ENCODE measurements around the gene DNLZ. TPM values are rescaled to one million over a fixed set of nuclear protein-coding genes. Genes with fewer than 3 reads are reported as not detected.

DNLZ gene
- 1 to 10 TPM; 5.3 to 5.5 TPM for total RNA-seq

DNA sequence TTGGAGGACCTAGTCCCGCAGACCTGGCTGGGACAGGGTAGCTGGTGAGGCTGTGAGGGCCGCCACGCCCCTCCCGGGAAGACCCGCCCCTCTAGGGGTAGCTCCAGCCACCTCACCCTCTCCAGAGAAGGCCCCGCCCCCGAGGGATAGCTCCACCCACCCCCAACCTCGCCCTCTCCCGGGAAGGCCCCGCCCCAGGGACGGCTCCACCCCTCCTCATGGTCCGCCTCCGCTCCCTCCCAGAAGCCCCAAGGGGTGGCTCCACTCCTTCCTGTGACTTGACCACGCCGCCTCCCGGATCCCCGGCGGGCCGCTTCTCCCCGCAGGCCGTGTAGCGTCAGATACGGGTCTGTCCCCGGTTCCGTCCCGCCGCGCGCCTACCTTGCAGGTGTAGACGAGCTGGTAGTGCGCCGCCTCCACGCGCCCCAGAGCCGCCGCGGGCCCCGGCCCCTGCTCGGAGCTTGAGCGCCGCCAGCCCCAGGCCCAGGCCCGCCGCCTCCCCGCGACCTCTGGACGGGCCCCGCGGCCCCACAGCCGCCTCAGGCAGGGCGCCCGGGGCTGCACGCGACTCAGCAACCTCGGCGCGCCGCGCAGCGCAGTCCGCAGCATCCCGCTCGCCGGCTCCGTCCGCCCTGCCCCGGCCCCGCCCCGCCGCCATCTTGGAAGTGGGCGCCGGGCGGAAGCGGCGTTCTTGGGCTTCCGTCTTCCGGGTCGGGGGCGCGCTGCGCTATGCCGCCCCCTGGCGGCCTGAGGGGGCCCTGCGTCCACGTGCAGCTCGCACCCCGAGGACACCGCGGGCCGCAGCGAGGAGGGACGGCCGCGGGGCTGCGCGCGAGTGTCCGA lies at the start of gene DNLZ:
DNLZ (minus strand) TSS at position 639 of the 843 bp plus-strand sequence; CDS start at position 609, 30 bp downstream.

DNA sequence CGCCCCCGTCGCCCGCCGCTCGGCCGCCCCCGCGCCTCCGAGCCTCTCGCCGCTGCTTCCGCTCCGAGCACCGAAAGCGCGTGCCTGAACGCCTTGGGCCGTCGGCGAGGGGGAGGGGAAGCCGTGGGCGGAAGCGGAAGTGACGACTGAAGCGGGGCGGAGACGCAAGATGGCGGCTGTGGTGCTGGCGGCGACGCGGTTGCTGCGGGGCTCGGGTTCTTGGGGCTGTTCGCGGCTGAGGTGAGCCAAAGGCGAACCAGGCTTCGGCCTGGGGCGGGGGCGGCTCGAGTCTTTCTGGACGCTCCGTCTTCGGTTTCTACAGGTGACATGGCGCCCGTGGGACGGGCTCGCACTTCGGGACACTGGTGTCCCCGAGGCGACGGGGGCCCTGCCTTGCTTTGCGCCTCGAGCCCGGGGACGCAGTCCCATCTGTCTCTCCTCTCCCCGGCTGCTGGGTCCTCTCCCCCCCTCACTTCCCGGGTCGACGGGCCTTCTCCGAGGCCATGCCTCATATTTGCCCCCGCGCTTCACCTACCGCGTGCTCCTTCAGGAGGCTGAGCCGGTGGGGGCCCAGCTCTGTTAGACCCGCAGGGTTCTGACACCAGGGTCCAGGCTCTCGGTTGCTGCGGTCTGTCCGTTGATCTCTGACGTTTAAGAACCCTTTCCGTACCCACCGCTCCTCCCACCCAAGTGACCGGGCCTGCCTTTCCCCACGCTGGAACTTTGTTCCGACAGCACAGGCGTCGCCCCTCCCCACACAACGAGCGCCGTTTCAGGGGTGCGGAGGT lies 47.1 kb upstream of the DNLZ start, which contains the start of the genes ENTR1 and PMPCA:
ENTR1 (minus strand) TSS at position 115 of the 788 bp plus-strand sequence. CDS start 217 bp downstream, outside the sequence.
PMPCA (plus strand) TSS at position 159 of the 788 bp plus-strand sequence; CDS start at position 170, 11 bp downstream.

DNA sequence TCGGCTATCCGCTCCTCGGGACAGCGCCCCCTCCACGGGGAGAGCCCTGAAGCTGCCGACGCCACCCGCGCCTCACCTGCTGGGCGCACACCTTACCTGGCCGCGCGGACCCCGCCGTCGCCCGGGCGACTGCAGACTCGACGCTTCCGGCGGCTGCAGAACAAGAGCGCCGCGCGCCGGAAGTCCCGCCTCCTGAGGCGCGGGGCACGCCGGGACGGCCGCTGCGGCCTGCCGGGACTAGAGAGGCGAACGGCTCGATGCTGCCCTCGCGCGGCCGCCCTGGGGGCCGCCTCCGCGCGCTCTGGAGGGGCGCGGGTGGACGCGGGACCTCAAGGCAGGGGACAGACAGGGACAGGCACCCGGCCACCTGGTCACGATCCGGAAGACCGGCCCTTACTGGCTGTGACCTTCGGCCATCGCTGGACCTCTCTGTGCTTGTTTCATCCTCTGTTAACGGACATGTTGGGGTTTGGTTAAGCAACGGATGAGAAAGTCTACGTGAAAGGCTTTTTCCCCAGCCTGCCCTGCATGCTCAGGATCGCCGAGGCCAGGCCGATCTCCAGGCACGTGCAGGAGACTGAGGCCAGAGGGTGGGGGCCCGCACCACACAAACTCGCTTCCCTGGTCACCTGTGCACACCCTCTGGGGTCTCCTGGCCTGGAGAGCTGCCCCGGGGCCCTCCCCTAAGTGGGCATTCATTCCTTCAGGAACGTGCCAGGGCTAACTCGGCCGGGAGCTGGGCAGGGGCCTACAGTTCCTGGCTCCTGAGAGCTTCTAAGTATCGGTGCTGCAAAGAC lies 36.7 kb upstream of the DNLZ start, which contains the start of gene SNAPC4:
SNAPC4 (minus strand) TSS at position 133 of the 797 bp plus-strand sequence. CDS start 1,742 bp downstream, outside the sequence.

DNA sequence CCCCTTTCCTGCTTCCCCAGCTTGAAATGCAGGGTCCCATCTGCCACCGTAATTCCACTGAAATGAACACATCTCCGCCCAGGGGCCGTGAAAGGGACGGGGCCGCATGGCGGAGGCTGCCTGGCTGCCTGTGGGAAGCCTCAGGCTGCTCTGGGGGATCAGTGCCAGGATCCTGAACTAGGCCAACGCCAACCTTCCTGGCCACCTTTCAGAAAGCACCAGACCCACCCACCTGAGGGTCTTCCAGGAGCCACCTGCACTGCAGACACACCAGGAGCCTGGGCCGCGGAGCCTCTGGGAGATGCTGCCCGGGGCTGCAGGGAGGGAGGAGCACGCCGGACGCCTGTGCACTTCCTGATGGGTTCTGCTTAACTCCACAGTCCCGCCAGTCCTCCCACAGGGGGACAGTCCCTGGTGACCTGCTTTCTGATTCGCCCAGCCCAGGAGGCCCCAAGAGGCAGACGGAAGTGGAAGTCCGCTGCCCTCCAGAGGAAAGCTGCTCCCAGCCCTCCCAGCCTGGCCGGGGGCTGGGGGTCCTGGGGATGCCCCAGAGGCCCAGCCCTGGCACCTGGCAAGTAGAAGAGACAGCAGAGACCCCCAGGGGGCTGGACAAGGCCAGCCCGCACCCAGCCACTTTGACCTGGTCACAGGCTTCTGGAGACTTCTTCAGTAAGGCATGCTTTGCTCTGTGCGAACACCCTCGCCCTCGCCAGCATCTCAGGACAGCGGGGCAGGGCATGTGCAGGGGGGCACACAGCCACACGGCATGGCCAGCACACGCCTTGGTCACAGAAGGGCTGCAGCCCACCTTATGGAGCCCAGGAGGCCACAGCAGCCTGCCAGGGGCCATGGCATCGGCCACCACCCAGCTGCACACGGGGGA lies 10.0 kb upstream of the DNLZ start, which contains the start of gene CARD9:
CARD9 (minus strand) TSS at position 370 of the 883 bp plus-strand sequence. CDS start 1,591 bp downstream, outside the sequence.

DNA sequence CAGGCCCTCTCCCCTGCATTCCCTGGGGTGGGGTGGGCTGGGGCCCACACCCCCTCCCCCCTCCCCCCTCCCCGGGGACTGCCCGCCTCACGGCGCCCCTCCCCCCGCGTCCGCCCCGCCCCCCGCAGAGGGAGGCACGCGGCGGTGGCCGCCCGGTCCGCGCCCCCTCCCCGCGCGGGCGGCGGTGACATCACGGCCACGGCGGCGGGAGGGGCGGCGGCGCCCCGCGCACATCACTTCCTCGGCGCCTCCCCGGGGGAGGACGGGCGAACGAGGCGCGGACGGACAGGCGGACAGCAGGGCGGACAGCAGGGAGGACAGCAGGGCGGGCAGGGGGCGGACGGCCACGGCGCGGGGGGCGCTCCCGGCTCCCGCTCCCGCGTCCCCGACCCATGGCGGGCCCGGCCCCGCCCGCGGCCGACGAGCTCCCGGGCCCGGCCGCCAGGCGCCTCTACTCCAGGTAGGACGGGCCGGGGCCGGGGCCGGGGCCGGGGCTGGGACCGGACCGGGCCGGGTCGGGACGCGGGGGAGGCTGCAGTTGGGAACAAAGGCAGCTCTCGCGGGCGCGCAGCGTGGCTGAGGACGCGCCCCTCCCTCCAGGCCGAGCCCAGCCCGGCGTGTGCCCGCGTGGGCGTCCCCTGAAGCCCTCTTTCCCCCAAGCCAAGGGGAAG lies 36.1 kb downstream of the DNLZ start, which contains the start of gene GPSM1:
GPSM1 (plus strand) TSS at position 236 of the 671 bp plus-strand sequence; CDS start at position 393, 157 bp downstream.

Other genes with a start within 250 kb of the DNLZ start
- gene TMEM250, start 244.9 kb downstream of the DNLZ start, total RNA-seq = 10 to 100 TPM; 34.1 to 39.3 TPM
- not detected for gene LHX3, start 158.6 kb downstream of the DNLZ start, total RNA-seq
- 10 to 100 TPM in 1 of 2 donors, 1 to 10 TPM in 1; 9.6 to 12.3 TPM for gene QSOX2, start 117.9 kb downstream of the DNLZ start, total RNA-seq
- not detected for gene CCDC187, start 59.6 kb downstream of the DNLZ start, total RNA-seq
- gene GPSM1, start 36.2 kb downstream of the DNLZ start, total RNA-seq = 10 to 100 TPM; 19.3 to 24.6 TPM
- gene CARD9, start 9.9 kb upstream of the DNLZ start, total RNA-seq = under 1 TPM; under 0.01 to 0.33 TPM
- 10 to 100 TPM in 1 of 2 donors, 1 to 10 TPM in 1; 7.6 to 12.0 TPM for gene SNAPC4, start 36.4 kb upstream of the DNLZ start, total RNA-seq
- gene ENTR1, start 46.9 kb upstream of the DNLZ start, total RNA-seq = 10 to 100 TPM; 24.4 to 54.3 TPM
- 10 to 100 TPM; 41.6 to 63.9 TPM for gene PMPCA, start 46.9 kb upstream of the DNLZ start, total RNA-seq
- 10 to 100 TPM in 1 of 2 donors, 1 to 10 TPM in 1; 8.0 to 12.7 TPM for gene INPP5E, start 76.1 kb upstream of the DNLZ start, total RNA-seq
- gene SEC16A, start 119.3 kb upstream of the DNLZ start, total RNA-seq = 10 to 100 TPM; 19.6 to 26.6 TPM
- 10 to 100 TPM in 1 of 2 donors, 1 to 10 TPM in 1; 9.6 to 23.0 TPM for gene NOTCH1, start 182.3 kb upstream of the DNLZ start, total RNA-seq

Measured in melanocyte of skin (primary cell).